GM23248 (cell line): ENCODE data around the gene TTC13. TPM values are rescaled to one million over a fixed set of nuclear protein-coding genes. Genes with fewer than 3 reads are reported as not detected.
"Not testable (repeated sequence)": the region's sequence is repeated elsewhere in the genome, so short reads cannot be mapped to it uniquely, and the experiment has no call there.

Experiments
- DNase-seq: peaks from one replicate; pipeline ENCODE4 v3.0.0-alpha.2; 2015
- H2AFZ ChIP-seq: fragments of 200-600 bp; sonication (generic); 2 replicates; pipeline ENCODE4 v1.6.1; 2016; ENCODE audit warnings: antibody characterized with exemption
- H3F3A ChIP-seq: fragments of 200-600 bp; sonication (generic); 2 replicates; pipeline ENCODE4 v1.6.1; 2016; ENCODE audit warnings: mild to moderate bottlenecking, antibody characterized with exemption, mixed run types; ENCODE audit not compliant: insufficient read depth
- H3K27ac ChIP-seq: fragments of 200-600 bp; sonication (generic); 2 replicates; pipeline ENCODE4 v1.5.1; 2016; ENCODE audit warnings: mild to moderate bottlenecking
- H3K27me3 ChIP-seq: fragments of 200-600 bp; sonication (generic); replicated peaks from 2 replicates; pipeline ENCODE4 v1.6.1; 2016; ENCODE audit warnings: mild to moderate bottlenecking; ENCODE audit not compliant: insufficient read depth
- H3K36me3 ChIP-seq: fragments of 200-600 bp; sonication (generic); 2 replicates; pipeline ENCODE4 v1.6.1; 2016; ENCODE audit warnings: low read depth, mild to moderate bottlenecking
- H3K4me1 ChIP-seq: fragments of 200-600 bp; sonication (generic); 2 replicates; pipeline ENCODE4 v1.6.1; 2016; ENCODE audit warnings: mild to moderate bottlenecking; ENCODE audit not compliant: insufficient read depth
- H3K4me2 ChIP-seq: fragments of 200-600 bp; sonication (generic); one replicate; pipeline ENCODE4 v1.6.1; 2016; ENCODE audit warnings: mild to moderate bottlenecking; ENCODE audit not compliant: unreplicated experiment
- H3K4me3 ChIP-seq: fragments of 200-600 bp; sonication (generic); 2 replicates; pipeline ENCODE4 v1.5.1; 2016; ENCODE audit warnings: mild to moderate bottlenecking
- H3K79me2 ChIP-seq: fragments of 200-600 bp; sonication (generic); 2 replicates; pipeline ENCODE4 v1.6.1; 2016; ENCODE audit warnings: mild to moderate bottlenecking; ENCODE audit not compliant: insufficient read depth
- H3K9ac ChIP-seq: fragments of 200-600 bp; sonication (generic); 2 replicates; pipeline ENCODE4 v1.6.1; 2016; ENCODE audit warnings: mild to moderate bottlenecking
- H3K9me2 ChIP-seq: fragments of 200-600 bp; sonication (generic); 2 replicates; pipeline ENCODE4 v1.6.1; 2016; ENCODE audit warnings: mixed run types, mild to moderate bottlenecking, moderate library complexity; ENCODE audit not compliant: insufficient read depth
- H3K9me3 ChIP-seq: fragments of 200-600 bp; sonication (generic); one replicate; pipeline ENCODE4 v1.6.1; 2017; ENCODE audit warnings: low read depth
- H4K20me1 ChIP-seq: fragments of 200-600 bp; sonication (generic); 2 replicates; pipeline ENCODE4 v1.6.0; 2016; ENCODE audit not compliant: insufficient read depth
- EZH2 ChIP-seq: fragments of 200-600 bp; sonication (generic); IDR thresholded peaks from 2 replicates; pipeline ENCODE4 v1.6.1; 2018; ENCODE audit warnings: antibody characterized with exemption, mild to moderate bottlenecking; ENCODE audit not compliant: insufficient read depth, poor library complexity, severe bottlenecking
- EZH2phosphoT487 ChIP-seq: fragments of 200-600 bp; sonication (generic); IDR thresholded peaks from 2 replicates; pipeline ENCODE4 v1.6.1; 2018; ENCODE audit warnings: antibody characterized with exemption, moderate library complexity, mild to moderate bottlenecking, low read depth; ENCODE audit not compliant: insufficient read depth
- WGBS, 2 experiments: methylation state at CpG; one replicate each; pipeline ENCODE4 v1.1.6; 2015 to 2017; ENCODE audit warnings: low lambda C conversion rate in 2 of 2, low coverage in 1 of 2; ENCODE audit errors: missing lambda C conversion rate in 2 of 2; 5-methylcytosine and 5-hydroxymethylcytosine counted together
- in situ Hi-C: fragments of 300-500 bp; cut with MboI; formaldehyde crosslinking; loops from 2 replicates; pipeline ENCODE4 v1.15.0; 2020
- polyA plus RNA-seq: library from polyadenylated mRNA; unstranded; fragments of >200 nt; fragmentation: Nextera tagmentation; extraction: Ambion mirVana; gene quantifications from 2 replicates; pipeline ENCODE4 v1.2.1, GENCODE V29; 2016
- total RNA-seq: library from RNA; depleted of rRNA; stranded (reverse); fragments of >200 nt; shearing (Covaris generic); gene quantifications from 2 replicates; pipeline ENCODE4 v1.2.3, GENCODE V29; 2014

TTC13 gene
- total and polyA plus RNA-seq, 2 experiments from 2014 or later: 9.1 to 11.1 TPM

GRCh38 chr1:231026576-231026975 lies 47.9 kb upstream of the TTC13 start:
- Histone ChIP-seq H3K79me2 (no peaks in the 10 kb centered on the region), H3K36me3 (no peaks in the 10 kb centered on the region), H3K9me2 (no peaks in the 10 kb centered on the region), H3K9me3 (no peaks in the 10 kb centered on the region), H4K20me1 (no peaks in the 10 kb centered on the region), H2AFZ (no peak overlapping the region), H3K27ac (no peak overlapping the region), H3K4me1 (no peaks in the 10 kb centered on the region), H3F3A (no peaks in the 10 kb centered on the region), H3K27me3 (no peaks in the 10 kb centered on the region), H3K9ac (no peak overlapping the region), H3K4me3 (no peak overlapping the region), H3K4me2 (no peak overlapping the region)
- in situ Hi-C loops: no loop called here
- 50 to 55% methylated on average over 6 of the region's 6 CpGs for WGBS, 2 experiments
- DNase-seq: no peak
- TF ChIP-seq EZH2 (no peak), EZH2phosphoT487 (no peak)

GRCh38 chr1:231023150-231023549 lies 44.5 kb upstream of the TTC13 start:
- Histone ChIP-seq H3K9me2 (no peaks in the 10 kb centered on the region), H3K4me1 (no peaks in the 10 kb centered on the region), H2AFZ (no peak overlapping the region), H4K20me1 (no peaks in the 10 kb centered on the region), H3K9ac (no peak overlapping the region), H3K79me2 (no peaks in the 10 kb centered on the region), H3K9me3 (no peaks in the 10 kb centered on the region), H3K4me2 (no peak overlapping the region), H3K27ac (no peak overlapping the region), H3K4me3 (no peak overlapping the region), H3K36me3 (no peaks in the 10 kb centered on the region), H3K27me3 (no peaks in the 10 kb centered on the region), H3F3A (no peaks in the 10 kb centered on the region)
- 74 to 80% methylated on average over 9 of the region's 9 CpGs for WGBS, 2 experiments
- in situ Hi-C loops: no loop called here
- DNase-seq: no peak
- no peak for TF ChIP-seq EZH2
- no peak for TF ChIP-seq EZH2phosphoT487

GRCh38 chr1:231022543-231022942 lies 43.9 kb upstream of the TTC13 start:
- not testable (repeated sequence) for H3K4me1 ChIP-seq, H3K9ac ChIP-seq
- WGBS, 2 experiments: 80 to 86% methylated on average over 7 of the region's 7 CpGs

GRCh38 chr1:231021540-231022031 lies 42.9 kb upstream of the TTC13 start:
- in situ Hi-C loops: no loop called here
- Histone ChIP-seq H3K4me2 (no peak overlapping the region), H3K9me3 (no peaks in the 10 kb centered on the region), H3K27ac (no peak overlapping the region), H3K36me3 (no peaks in the 10 kb centered on the region), H3K9ac (no peak overlapping the region), H3K4me1 (no peaks in the 10 kb centered on the region), H2AFZ (no peak overlapping the region), H3F3A (no peaks in the 10 kb centered on the region), H3K27me3 (no peaks in the 10 kb centered on the region), H4K20me1 (no peaks in the 10 kb centered on the region), H3K79me2 (no peaks in the 10 kb centered on the region), H3K9me2 (no peaks in the 10 kb centered on the region), H3K4me3 (no peak overlapping the region)
- 74 to 80% methylated on average over 12 of the region's 12 CpGs for WGBS, 2 experiments
- TF ChIP-seq EZH2 (no peak), EZH2phosphoT487 (no peak)
- no peak for DNase-seq

More at GRCh38 chr1:231022543-231022942, 43.9 kb upstream of the TTC13 start:
- in situ Hi-C loops, H3K4me2 ChIP-seq, H3K36me3 ChIP-seq, DNase-seq, H2AFZ ChIP-seq, H4K20me1 ChIP-seq, H3K27ac ChIP-seq, H3K4me3 ChIP-seq, H3K9me2 ChIP-seq, H3K27me3 ChIP-seq, H3F3A ChIP-seq, H3K9me3 ChIP-seq, H3K79me2 ChIP-seq: not testable (repeated sequence)

- no peaks in the 10 kb centered on the region for H3K79me2 ChIP-seq
- no peaks in the 10 kb centered on the region for H3K9me3 ChIP-seq
- no peaks in the 10 kb centered on the region for H3K36me3 ChIP-seq
- in situ Hi-C loops: no loop called here
- no peak overlapping the region for H3K9ac ChIP-seq
- H3K9me2 ChIP-seq: no peaks in the 10 kb centered on the region
- no peak overlapping the region for H2AFZ ChIP-seq
- no peak overlapping the region for H3K4me2 ChIP-seq
- no peaks in the 10 kb centered on the region for H4K20me1 ChIP-seq
- DNase-seq: no peak
- H3K4me3 ChIP-seq: no peak overlapping the region
- no peaks in the 10 kb centered on the region for H3K27me3 ChIP-seq
- WGBS, 2 experiments: 56 to 66% methylated on average over 7 of the region's 7 CpGs
- H3F3A ChIP-seq: no peaks in the 10 kb centered on the region
- no peaks in the 10 kb centered on the region for H3K4me1 ChIP-seq
- TF ChIP-seq EZH2phosphoT487 (no peak), EZH2 (no peak)
- H3K27ac ChIP-seq: no peak overlapping the region
These were observed 42.2 kb upstream of the TTC13 start for GRCh38 chr1:231020816-231021215.
